ENCODE measurements around the gene ROPN1B.

Gene ROPN1B

GRCh38 chr3:126003447-126004190 is 34.6 kb downstream of the ROPN1B start:
- DNase-seq (ENCODE audit: low read depth in 2 of 2, low spot score in 1 of 2), result no peak

GRCh38 chr3:126004217-126004616 is 35.2 kb downstream of the ROPN1B start:
- no peak for DNase-seq (ENCODE audit: low read depth in 2 of 2, low spot score in 1 of 2)

GRCh38 chr3:126004692-126005091 is 35.7 kb downstream of the ROPN1B start:
- no peak for DNase-seq (ENCODE audit: low read depth in 2 of 2, low spot score in 1 of 2)

GRCh38 chr3:126005951-126006350 is 37.0 kb downstream of the ROPN1B start:
- DNase-seq (ENCODE audit: low read depth in 2 of 2, low spot score in 1 of 2), result no peak

DNA sequence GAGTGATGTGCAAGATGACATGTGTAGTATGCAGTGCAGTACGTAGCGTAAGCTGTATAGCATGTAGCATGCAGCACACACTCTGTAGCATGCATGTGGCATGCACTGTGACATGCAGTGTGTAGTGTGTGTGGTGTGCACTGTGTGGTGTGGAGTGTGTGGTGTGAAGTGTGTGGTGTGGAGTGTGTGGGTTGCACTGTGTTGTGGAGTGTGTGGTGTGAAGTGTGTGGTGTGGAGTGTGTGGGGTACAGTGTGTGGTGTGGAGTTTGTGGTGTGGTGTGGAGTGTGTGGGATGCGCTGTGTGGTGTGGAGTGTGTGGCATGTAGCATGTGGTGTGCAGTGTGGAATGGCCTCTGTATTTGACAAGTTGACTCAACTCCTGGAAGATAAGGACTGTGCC is 39.2 kb downstream of the ROPN1B start:
- DNase-seq (ENCODE audit: low read depth in 2 of 2, low spot score in 1 of 2), result no peak

- no peak for DNase-seq (ENCODE audit: low read depth in 2 of 2, low spot score in 1 of 2)
Observed at GRCh38 chr3:126009181-126009580, 40.2 kb downstream of the ROPN1B start.

DNA sequence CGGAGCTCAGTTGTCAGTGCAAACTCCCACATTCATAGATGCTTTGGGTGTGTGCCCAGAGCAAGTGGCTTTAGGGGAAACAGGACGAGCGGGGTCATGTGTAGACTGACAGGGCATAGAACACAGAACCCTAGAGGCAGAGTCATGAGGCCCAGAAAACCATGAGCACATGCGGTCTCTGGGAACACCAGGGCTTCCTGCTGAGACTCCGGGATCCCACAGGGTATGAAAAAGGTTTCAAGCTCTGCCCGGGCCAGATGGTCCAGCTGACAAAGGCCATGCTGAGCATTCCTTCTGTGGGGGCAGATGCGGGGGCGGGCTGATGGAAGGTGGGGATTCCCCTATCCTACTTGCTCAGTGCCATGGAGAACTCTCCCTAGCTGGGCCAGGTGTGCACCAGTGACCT is 44.8 kb downstream of the ROPN1B start:
- no peak for DNase-seq (ENCODE audit: low read depth in 2 of 2, low spot score in 1 of 2)

DNA sequence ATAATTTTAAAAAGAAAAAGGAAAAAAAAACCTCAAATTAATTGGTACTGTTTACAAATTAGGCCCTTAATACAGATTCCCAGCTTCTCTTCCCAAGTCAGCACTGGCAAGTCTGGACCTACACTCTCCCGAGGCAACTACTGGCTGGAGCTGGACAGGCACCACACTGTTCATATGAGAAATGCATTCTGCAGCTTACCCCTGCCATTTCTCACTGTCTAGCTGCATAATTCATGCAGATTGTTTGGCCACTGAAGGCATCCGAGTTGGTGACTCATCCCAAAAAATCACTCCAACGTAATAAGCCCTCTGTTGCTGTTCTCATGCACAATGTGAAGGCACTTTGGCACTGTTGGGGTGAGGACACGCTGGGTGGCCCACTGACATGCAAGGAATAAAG is 45.3 kb downstream of the ROPN1B start:
- DNase-seq (ENCODE audit: low read depth in 2 of 2, low spot score in 1 of 2), result no peak

- DNase-seq (ENCODE audit: low read depth in 2 of 2, low spot score in 1 of 2), result no peak
Observed at GRCh38 chr3:126015075-126015474, 46.1 kb downstream of the ROPN1B start.

DNA sequence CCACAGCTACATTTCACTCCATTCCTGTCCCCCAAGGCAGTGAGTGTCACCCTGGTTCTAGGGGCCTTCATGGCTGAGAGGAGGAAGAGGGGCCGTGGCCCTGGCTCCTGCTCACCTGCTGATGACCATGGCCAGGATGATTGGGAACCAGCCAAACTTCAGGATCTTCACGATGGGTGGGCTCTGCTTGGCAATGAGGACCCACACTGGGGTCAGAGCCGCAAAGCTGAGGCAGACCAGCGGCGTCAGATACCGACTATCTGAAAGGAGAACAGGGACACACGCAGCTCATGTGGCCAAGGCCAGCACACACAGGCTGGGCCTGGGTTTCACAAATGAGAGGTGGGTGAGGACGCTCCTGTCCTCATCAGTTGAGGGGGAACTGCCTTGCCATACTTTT is 47.6 kb downstream of the ROPN1B start:
- DNase-seq (ENCODE audit: low read depth in 2 of 2, low spot score in 1 of 2), result no peak

- DNase-seq (ENCODE audit: low read depth in 2 of 2, low spot score in 1 of 2), result no peak
Observed at GRCh38 chr3:126017362-126017761, 48.4 kb downstream of the ROPN1B start.

- no peak for DNase-seq (ENCODE audit: low read depth in 2 of 2, low spot score in 1 of 2)
Observed at GRCh38 chr3:126018545-126018944, 49.6 kb downstream of the ROPN1B start.

DNA sequence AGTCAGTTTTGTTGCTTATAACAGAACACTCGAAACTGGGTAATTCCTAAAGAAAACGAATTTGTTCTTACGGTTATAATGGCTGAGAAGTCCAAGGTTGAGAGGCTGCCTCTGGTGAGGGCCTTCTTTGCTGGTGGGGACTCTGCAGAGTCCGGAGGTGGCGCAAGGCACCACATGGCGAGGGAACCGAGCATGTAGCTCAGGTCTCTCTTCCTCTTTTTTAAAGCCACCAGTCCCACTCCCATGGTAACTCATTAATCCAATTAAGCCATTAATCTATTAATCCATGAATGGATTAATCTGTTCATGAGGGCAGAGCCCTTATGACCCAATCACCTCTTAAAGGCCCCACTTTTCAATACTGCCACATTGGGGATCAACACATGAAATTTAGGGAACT is 50.0 kb downstream of the ROPN1B start:
- no peak for DNase-seq (ENCODE audit: low read depth in 2 of 2, low spot score in 1 of 2)

GRCh38 chr3:126019683-126020082 is 50.7 kb downstream of the ROPN1B start:
- no peak for DNase-seq (ENCODE audit: low read depth in 2 of 2, low spot score in 1 of 2)

DNA sequence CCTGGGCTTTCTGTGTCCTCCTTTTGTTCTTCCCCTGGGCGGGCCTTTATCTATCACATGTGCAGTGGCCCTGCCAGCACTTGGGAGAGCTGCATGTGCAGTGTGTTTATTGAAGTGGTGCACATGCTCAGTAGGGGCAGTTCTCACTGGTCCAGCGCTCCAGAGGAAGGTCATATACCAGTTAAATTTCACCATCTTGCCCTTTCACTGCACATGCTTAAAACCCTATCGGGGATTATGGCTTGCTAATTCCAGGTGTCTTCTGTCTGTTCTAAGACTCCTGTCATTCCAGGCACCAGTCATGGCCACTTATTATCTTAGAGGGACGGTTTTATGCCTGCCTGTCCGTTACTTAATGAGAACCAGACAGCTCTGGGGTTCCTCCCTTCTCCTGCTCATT is 52.2 kb downstream of the ROPN1B start:
- DNase-seq (ENCODE audit: low read depth in 2 of 2, low spot score in 1 of 2), result no peak

DNA sequence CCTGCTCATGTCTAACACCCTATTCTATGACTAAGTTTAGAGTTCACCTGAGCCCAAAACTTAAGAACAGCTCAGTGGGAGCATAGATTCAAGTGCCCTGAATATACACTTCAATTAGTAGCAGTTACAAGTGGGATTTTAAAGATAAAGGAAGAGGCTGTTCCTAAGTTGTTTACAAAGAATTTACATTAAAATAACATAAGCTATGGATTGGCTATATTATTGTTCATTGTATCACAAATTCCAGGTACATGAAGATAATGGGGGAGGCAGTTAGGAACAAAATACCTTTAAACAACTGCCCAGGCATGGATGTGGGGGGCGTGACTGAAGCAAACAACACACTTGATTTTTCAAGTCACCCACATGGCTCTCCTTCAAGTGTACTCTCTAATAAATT is 52.7 kb downstream of the ROPN1B start:
- no peak for DNase-seq (ENCODE audit: low read depth in 2 of 2, low spot score in 1 of 2)

DNA sequence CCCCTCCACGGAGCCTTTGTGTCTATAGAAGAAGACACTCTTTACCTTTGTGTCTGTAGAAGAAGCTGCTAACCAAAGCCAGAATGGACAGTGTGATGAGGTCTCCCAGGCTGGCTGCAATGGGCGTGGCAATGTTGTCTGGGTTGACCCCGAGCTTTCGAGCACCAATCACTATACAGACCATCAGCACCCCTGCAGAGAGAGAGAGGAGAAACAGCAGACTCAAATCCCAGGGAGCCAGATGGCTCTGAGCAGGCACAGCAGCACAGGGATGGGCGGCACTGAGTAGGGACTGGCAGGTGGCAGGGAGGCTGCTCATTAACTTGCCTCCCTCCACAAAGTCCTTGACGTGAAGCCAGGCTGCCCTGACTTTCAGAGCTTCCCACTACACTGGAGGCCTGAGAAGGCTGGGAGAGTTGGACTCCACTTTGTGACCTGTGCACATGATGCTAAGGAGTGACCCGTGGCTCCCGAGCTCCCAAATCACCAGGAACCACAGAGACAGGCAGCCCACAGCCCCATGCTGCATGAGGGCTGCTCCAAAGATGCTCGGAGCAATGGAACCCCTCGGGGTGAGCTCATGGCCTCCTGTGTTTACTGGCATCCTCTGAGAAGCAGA is 53.9 kb downstream of the ROPN1B start:
- no peak for DNase-seq (ENCODE audit: low read depth in 2 of 2, low spot score in 1 of 2)

DNA sequence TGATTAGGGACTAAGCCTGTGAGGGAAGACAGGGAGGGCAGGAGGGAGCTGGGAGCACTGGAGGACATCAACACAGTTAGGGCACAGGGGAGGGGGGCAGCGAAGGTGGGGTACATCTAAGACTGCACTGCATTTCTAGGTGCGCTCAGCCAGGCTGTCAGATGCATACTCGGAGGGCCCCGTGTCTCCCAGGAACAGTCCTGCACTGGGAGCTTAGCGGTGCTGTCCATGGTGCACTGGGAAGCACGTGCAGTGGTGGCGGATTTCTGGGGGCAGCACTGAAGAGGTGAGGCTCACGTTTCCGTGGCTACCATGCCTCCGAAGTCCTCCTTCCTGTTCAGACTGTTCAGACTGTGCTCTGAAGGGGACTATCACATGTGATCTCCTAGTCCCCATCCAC is 54.4 kb downstream of the ROPN1B start:
- no peak for DNase-seq (ENCODE audit: low read depth in 2 of 2, low spot score in 1 of 2)

- DNase-seq (ENCODE audit: low read depth in 2 of 2, low spot score in 1 of 2), result no peak
Observed at GRCh38 chr3:126024049-126024854, 55.3 kb downstream of the ROPN1B start.

- no peak for DNase-seq (ENCODE audit: low read depth in 2 of 2, low spot score in 1 of 2)
Observed at GRCh38 chr3:126025116-126025729, 56.2 kb downstream of the ROPN1B start.

DNA sequence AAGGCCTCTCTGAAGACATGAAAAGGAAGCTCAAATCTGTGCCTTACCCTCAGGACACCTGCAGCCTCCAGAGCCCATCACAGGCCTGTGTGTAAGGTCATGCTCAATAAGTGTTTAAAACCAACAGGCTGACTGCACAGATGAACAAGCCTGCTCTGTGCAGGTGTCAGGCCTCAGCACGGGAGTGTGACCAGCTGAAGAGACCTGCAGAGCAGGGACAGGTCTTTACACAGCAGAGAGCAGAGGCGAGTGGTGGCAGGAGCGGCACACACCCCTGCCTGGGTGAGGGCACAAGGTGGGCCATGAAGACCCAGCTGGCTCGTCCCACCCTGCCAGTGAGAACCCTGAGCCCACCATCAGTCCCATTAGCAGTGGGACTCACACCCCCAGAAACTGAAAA is 56.9 kb downstream of the ROPN1B start:
- no peak for DNase-seq (ENCODE audit: low read depth in 2 of 2, low spot score in 1 of 2)

- no peak for DNase-seq (ENCODE audit: low read depth in 2 of 2, low spot score in 1 of 2)
Observed at GRCh38 chr3:126026277-126026751, 57.3 kb downstream of the ROPN1B start.
